CD4-positive, alpha-beta T cell treated with Interleukin-15 for 4 hours (primary cell): ENCODE results near the gene SMAD5.

Experiments used
- DNase-seq: peaks from one replicate; pipeline ENCODE4 v3.0.0-alpha.2; 2020; ENCODE audit warnings: low spot score

SMAD5 gene

GRCh38 chr5:136155761-136156160 lies 23.1 kb downstream of the SMAD5 start:
- DNase-seq: no peak

- DNase-seq: no peak
Measured at GRCh38 chr5:136157514-136157913, 24.9 kb downstream of the SMAD5 start.

- no peak for DNase-seq
Measured at GRCh38 chr5:136159457-136159856, 26.8 kb downstream of the SMAD5 start.

GRCh38 chr5:136162008-136162407 lies 29.4 kb downstream of the SMAD5 start:
- DNase-seq: no peak

GRCh38 chr5:136164226-136164625 lies 31.6 kb downstream of the SMAD5 start:
- no peak for DNase-seq

GRCh38 chr5:136166909-136167308 lies 34.3 kb downstream of the SMAD5 start:
- no peak for DNase-seq

- DNase-seq: no peak
Measured at GRCh38 chr5:136169218-136169617, 36.6 kb downstream of the SMAD5 start.

- no peak for DNase-seq
Measured at GRCh38 chr5:136174021-136174659, 41.5 kb downstream of the SMAD5 start.

GRCh38 chr5:136182618-136183017 lies 50.0 kb downstream of the SMAD5 start:
- no peak for DNase-seq

- no peak for DNase-seq
Measured at GRCh38 chr5:136185974-136186665, 53.5 kb downstream of the SMAD5 start.

- DNase-seq: no peak
Measured at GRCh38 chr5:136186796-136187195, 54.2 kb downstream of the SMAD5 start.

GRCh38 chr5:136188859-136189258 lies 56.2 kb downstream of the SMAD5 start:
- DNase-seq: no peak

GRCh38 chr5:136190091-136190720 lies 57.6 kb downstream of the SMAD5 start:
- no peak for DNase-seq

- DNase-seq: no peak
Measured at GRCh38 chr5:136190904-136191303, 58.3 kb downstream of the SMAD5 start.

GRCh38 chr5:136191304-136192014 lies 58.8 kb downstream of the SMAD5 start:
- DNase-seq: no peak

- no peak for DNase-seq
Measured at GRCh38 chr5:136192015-136192525, 59.4 kb downstream of the SMAD5 start.

GRCh38 chr5:136192526-136193321 lies 60.1 kb downstream of the SMAD5 start, which contains the start of gene SMIM32:
Gene SMIM32 (minus strand): TSS chr5:136193162. CDS start chr5:136192524, 638 bp downstream.
- no peak for DNase-seq

GRCh38 chr5:136193322-136193935 lies 60.8 kb downstream of the SMAD5 start:
- no peak for DNase-seq

GRCh38 chr5:136194576-136194975 lies 61.9 kb downstream of the SMAD5 start:
- no peak for DNase-seq

GRCh38 chr5:136195971-136196820 lies 63.6 kb downstream of the SMAD5 start:
- no peak for DNase-seq
